ENCODE data around the gene JARID2. TPM values are rescaled to one million over a fixed set of nuclear protein-coding genes. Genes with fewer than 3 reads are reported as not detected.

Gene JARID2
- total and polyA plus RNA-seq, 9 of the 15 experiments (the other 6 are each of a cell fraction or from before 2014, with no cell fraction given), result 5.0 to 29.0 (median 15.6) TPM

- Histone ChIP-seq H3K36me3 (ENCODE audit: control insufficient read depth, insufficient read depth, low read length) (0 out of 3 replicates have a peak, but pooled peaks cover 5% of the 10 kb centered on the region), H3K4me2 (ENCODE audit: insufficient read depth, low read length) (no peak overlapping the region), H4K20me1 (replicated peaks; ENCODE audit: control insufficient read depth, insufficient read depth, low read length) (peaks cover 64% of the 10 kb centered on the region), H3K4me1 (replicated peaks in 1 of 2; ENCODE audit: control insufficient read depth in 2 of 2, insufficient read depth in 2 of 2, low read length in 2 of 2) (peaks cover 6 to 23% of the 10 kb centered on the region in 2 experiments), H2AFZ (ENCODE audit: low read depth, low read length) (no peak overlapping the region), H3K9me1 (ENCODE audit: control insufficient read depth, insufficient read depth, low read length) (no peaks in the 10 kb centered on the region), H3K9me3 (replicated peaks; ENCODE audit: control insufficient read depth, insufficient read depth, low read depth, low read length) (no peaks in the 10 kb centered on the region), H3K27ac (ENCODE audit: extremely low read depth, low read depth, low read length) (no peak overlapping the region), H3K79me2 (ENCODE audit: control insufficient read depth, insufficient read depth, low read length) (peaks cover 97% of the 10 kb centered on the region), H3K9ac (ENCODE audit: insufficient read depth in 1 of 2, low read depth in 2 of 2, low read length in 2 of 2) (no peak overlapping the region), H3K27me3 (ENCODE audit: control insufficient read depth in 2 of 2, insufficient read depth in 2 of 2, low read length in 2 of 2) (no peaks in the 10 kb centered on the region), H3K4me3 (no peak overlapping the region)
- intact Hi-C loops (cut with micrococcal nuclease) (no loop called here), in situ Hi-C loops (cut with MboI) (loop anchor here (5.0 kb wide), 1 partner anchor 56 kb away; no protein-coding TSS in a partner anchor)
- CTCF ChIA-PET (ENCODE audit: low intra/inter-chr PET ratio), result no interaction called here
- FAIRE-seq (no peak), ATAC-seq (no peak), DNase-seq (ENCODE audit: extremely low read depth in 1 of 4, low spot score in 3 of 4) (no peak)
- POLR2A ChIA-PET, result interaction anchor here (0.7 to 1.2 kb wide), 4 partner anchors 9 to 15 kb away, joined by 3 to 4 read pairs (median 4); no protein-coding TSS in a partner anchor
- WGBS (ENCODE audit: insufficient coverage, low coverage, missing lambda C conversion rate), result 88% methylated on average over 13 of the region's 13 CpGs
- BruUV-seq (replicated peaks), result no TSS peak
- TF ChIP-seq MYNN (IDR thresholded peaks at IDR 0.05), result no peak
- TF ChIP-seq MYNN (CRISPR knock-in tag; IDR thresholded peaks at IDR 0.05), result no peak
- no peak for TF ChIP-seq RFX1 (IDR thresholded peaks at IDR 0.05)
- no peak for TF ChIP-seq MIER1 (IDR thresholded peaks at IDR 0.05; ENCODE audit: low read depth)
- no peak for TF ChIP-seq PPARD (CRISPR knock-in tag; IDR thresholded peaks at IDR 0.05)
- TF ChIP-seq HNRNPL (IDR thresholded peaks at IDR 0.05; ENCODE audit: low read depth, low read length), result no peak
- no peak for TF ChIP-seq ZNF551 (CRISPR knock-in tag; IDR thresholded peaks at IDR 0.05)
- TF ChIP-seq ZNF232 (CRISPR knock-in tag; IDR thresholded peaks at IDR 0.05), result no peak
- TF ChIP-seq, protein P1, sequence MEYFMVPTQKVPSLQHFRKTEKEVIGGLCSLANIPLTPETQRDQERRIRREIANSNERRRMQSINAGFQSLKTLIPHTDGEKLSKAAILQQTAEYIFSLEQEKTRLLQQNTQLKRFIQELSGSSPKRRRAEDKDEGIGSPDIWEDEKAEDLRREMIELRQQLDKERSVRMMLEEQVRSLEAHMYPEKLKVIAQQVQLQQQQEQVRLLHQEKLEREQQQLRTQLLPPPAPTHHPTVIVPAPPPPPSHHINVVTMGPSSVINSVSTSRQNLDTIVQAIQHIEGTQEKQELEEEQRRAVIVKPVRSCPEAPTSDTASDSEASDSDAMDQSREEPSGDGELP (CRISPR knock-in tag; IDR thresholded peaks at IDR 0.05; ENCODE audit: borderline replicate concordance), result no peak
- TF ChIP-seq SLC30A9 (CRISPR knock-in tag; IDR thresholded peaks at IDR 0.05), result no peak
- no peak for TF ChIP-seq ZBTB8A (IDR thresholded peaks at IDR 0.05; ENCODE audit: partially characterized antibody)
- TF ChIP-seq ZFP1 (CRISPR knock-in tag; IDR thresholded peaks at IDR 0.05), result no peak
- no peak for TF ChIP-seq FOSL1 (tag; conservative IDR thresholded peaks at IDR 0.05)
- TF ChIP-seq, protein P2, sequence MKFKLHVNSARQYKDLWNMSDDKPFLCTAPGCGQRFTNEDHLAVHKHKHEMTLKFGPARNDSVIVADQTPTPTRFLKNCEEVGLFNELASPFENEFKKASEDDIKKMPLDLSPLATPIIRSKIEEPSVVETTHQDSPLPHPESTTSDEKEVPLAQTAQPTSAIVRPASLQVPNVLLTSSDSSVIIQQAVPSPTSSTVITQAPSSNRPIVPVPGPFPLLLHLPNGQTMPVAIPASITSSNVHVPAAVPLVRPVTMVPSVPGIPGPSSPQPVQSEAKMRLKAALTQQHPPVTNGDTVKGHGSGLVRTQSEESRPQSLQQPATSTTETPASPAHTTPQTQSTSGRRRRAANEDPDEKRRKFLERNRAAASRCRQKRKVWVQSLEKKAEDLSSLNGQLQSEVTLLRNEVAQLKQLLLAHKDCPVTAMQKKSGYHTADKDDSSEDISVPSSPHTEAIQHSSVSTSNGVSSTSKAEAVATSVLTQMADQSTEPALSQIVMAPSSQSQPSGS (CRISPR knock-in tag; IDR thresholded peaks at IDR 0.05), result no peak
- no peak for TF ChIP-seq PHB2 (IDR thresholded peaks at IDR 0.05; ENCODE audit: low read depth)
- no peak for TF ChIP-seq ATF4 (CRISPR knock-in tag; IDR thresholded peaks at IDR 0.05)
- TF ChIP-seq, protein P3, sequence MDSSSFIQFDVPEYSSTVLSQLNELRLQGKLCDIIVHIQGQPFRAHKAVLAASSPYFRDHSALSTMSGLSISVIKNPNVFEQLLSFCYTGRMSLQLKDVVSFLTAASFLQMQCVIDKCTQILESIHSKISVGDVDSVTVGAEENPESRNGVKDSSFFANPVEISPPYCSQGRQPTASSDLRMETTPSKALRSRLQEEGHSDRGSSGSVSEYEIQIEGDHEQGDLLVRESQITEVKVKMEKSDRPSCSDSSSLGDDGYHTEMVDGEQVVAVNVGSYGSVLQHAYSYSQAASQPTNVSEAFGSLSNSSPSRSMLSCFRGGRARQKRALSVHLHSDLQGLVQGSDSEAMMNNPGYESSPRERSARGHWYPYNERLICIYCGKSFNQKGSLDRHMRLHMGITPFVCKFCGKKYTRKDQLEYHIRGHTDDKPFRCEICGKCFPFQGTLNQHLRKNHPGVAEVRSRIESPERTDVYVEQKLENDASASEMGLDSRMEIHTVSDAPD (CRISPR knock-in tag; IDR thresholded peaks at IDR 0.05), result no peak
- TF ChIP-seq ZNF217 (CRISPR knock-in tag; IDR thresholded peaks at IDR 0.05), result no peak
- TF ChIP-seq MAFG (tag; conservative IDR thresholded peaks at IDR 0.05), result no peak
These were observed 85.9 kb downstream of the JARID2 start for GRCh38 chr6:15331629-15332251.

Measured in K562 (cell line).